BLaER1 treated with 17β-estradiol and CSF1 and Interleukin-3, amounts not matched to agents 10 nM and 100 nM (cell line): ENCODE results near the gene GPRC5A.

Source experiments
- H3K27ac ChIP-seq, 11 experiments: shearing (Covaris generic); formaldehyde crosslinking; 2 replicates each; pipeline ENCODE4 v1.8.1; 2022
- H3K27me3 ChIP-seq, 11 experiments: shearing (Covaris generic); formaldehyde crosslinking; 2 replicates each; pipeline ENCODE4 v1.8.1; 2022
- H3K36me3 ChIP-seq, 11 experiments: shearing (Covaris generic); formaldehyde crosslinking; 2 replicates each; pipeline ENCODE4 v1.8.1; 2022
- H3K4me1 ChIP-seq, 10 experiments: shearing (Covaris generic); formaldehyde crosslinking; 2 replicates each; pipeline ENCODE4 v1.8.1; 2022
- H3K4me2 ChIP-seq, 11 experiments: shearing (Covaris generic); formaldehyde crosslinking; 2 replicates each; pipeline ENCODE4 v1.8.1; 2022
- H3K4me3 ChIP-seq, 10 experiments: shearing (Covaris generic); formaldehyde crosslinking; 2 replicates each; pipeline ENCODE4 v1.8.1; 2022
- H3K9ac ChIP-seq, 11 experiments: shearing (Covaris generic); formaldehyde crosslinking; 2 replicates each; pipeline ENCODE4 v1.8.1; 2022
- H3K9me3 ChIP-seq, 11 experiments: shearing (Covaris generic); formaldehyde crosslinking; replicated peaks in 1 of 11; 2 replicates each; pipeline ENCODE4 v1.8.1; 2022
- H4K20me1 ChIP-seq, 11 experiments: shearing (Covaris generic); formaldehyde crosslinking; 2 replicates each; pipeline ENCODE4 v1.8.1; 2022
- Cebpa-rat ChIP-seq, 11 experiments: shearing (Covaris generic); IDR thresholded peaks; 2 replicates each; pipeline ENCODE4 v1.8.1; 2022

The GPRC5A gene

GRCh38 chr12:12892681-12893141 lies 1.3 kb downstream of the GPRC5A start:
- no peak overlapping the region for H3K9ac ChIP-seq
- TF ChIP-seq Cebpa-rat (IDR thresholded peaks at IDR 0.05) = no peak
- H3K27me3 ChIP-seq = peaks cover 35 to 52% (median 41%) of the 10 kb centered on the region in 11 experiments
- no peak overlapping the region for H3K27ac ChIP-seq
- 0 out of 22 replicates have a peak, but pooled peaks cover 0 to 3% (median 0%) of the 10 kb centered on the region in 11 experiments for H3K9me3 ChIP-seq
- no peak overlapping the region for H3K4me2 ChIP-seq
- H3K4me3 ChIP-seq = no peak overlapping the region
- H3K36me3 ChIP-seq = no peaks in the 10 kb centered on the region
- H4K20me1 ChIP-seq = peaks cover 0 to 5% (median 0%) of the 10 kb centered on the region in 11 experiments; a peak in 2 of 22 replicates
- H3K4me1 ChIP-seq = peaks cover 6 to 14% (median 11%) of the 10 kb centered on the region in 10 experiments; a peak in 18 of 20 replicates

GRCh38 chr12:12893438-12893837 lies 2.1 kb downstream of the GPRC5A start:
- Histone ChIP-seq H3K4me1 (peaks cover 6 to 14% (median 11%) of the 10 kb centered on the region in 10 experiments; a peak in 18 of 20 replicates), H3K27me3 (peaks cover 35 to 50% (median 41%) of the 10 kb centered on the region in 11 experiments), H3K9ac (no peak overlapping the region), H3K27ac (no peak overlapping the region), H4K20me1 (peaks cover 0 to 5% (median 0%) of the 10 kb centered on the region in 11 experiments; a peak in 2 of 22 replicates), H3K4me3 (no peak overlapping the region), H3K36me3 (no peaks in the 10 kb centered on the region), H3K4me2 (no peak overlapping the region), H3K9me3 (0 out of 22 replicates have a peak, but pooled peaks cover 0 to 3% (median 0%) of the 10 kb centered on the region in 11 experiments)
- no peak for TF ChIP-seq Cebpa-rat (IDR thresholded peaks at IDR 0.05)

GRCh38 chr12:12896260-12896659 lies 4.9 kb downstream of the GPRC5A start:
- no peak overlapping the region for H3K9ac ChIP-seq
- no peaks in the 10 kb centered on the region; a peak in 2 of 22 replicates for H4K20me1 ChIP-seq
- H3K36me3 ChIP-seq = no peaks in the 10 kb centered on the region
- 0 out of 22 replicates have a peak, but pooled peaks cover 0 to 3% (median 0%) of the 10 kb centered on the region in 11 experiments for H3K9me3 ChIP-seq
- no peak for TF ChIP-seq Cebpa-rat (IDR thresholded peaks at IDR 0.05)
- peaks cover 20 to 27% (median 23%) of the 10 kb centered on the region in 11 experiments for H3K27me3 ChIP-seq
- no peak overlapping the region for H3K4me2 ChIP-seq
- no peak overlapping the region for H3K27ac ChIP-seq
- peaks cover 1 to 28% (median 8%) of the 10 kb centered on the region in 10 experiments for H3K4me1 ChIP-seq
- no peak overlapping the region for H3K4me3 ChIP-seq

GRCh38 chr12:12897302-12897701 lies 5.9 kb downstream of the GPRC5A start:
- Histone ChIP-seq H3K27me3 (peaks cover 10 to 16% (median 13%) of the 10 kb centered on the region in 11 experiments), H3K4me1 (peaks cover 0 to 23% (median 5%) of the 10 kb centered on the region in 10 experiments; a peak in 12 of 20 replicates), H3K4me2 (no peak overlapping the region), H3K27ac (no peak overlapping the region), H3K4me3 (no peak overlapping the region), H3K9me3 (0 out of 22 replicates have a peak, but pooled peaks cover 0 to 3% (median 0%) of the 10 kb centered on the region in 11 experiments), H3K36me3 (no peaks in the 10 kb centered on the region), H4K20me1 (no peaks in the 10 kb centered on the region; a peak in 1 of 22 replicates), H3K9ac (no peak overlapping the region)
- no peak for TF ChIP-seq Cebpa-rat (IDR thresholded peaks at IDR 0.05)

- Histone ChIP-seq H3K4me1 (peaks cover 1 to 26% (median 6%) of the 10 kb centered on the region in 10 experiments; a peak in 19 of 20 replicates), H3K36me3 (no peaks in the 10 kb centered on the region), H3K9ac (no peak overlapping the region), H3K27me3 (peaks cover under 1 to 7% (median 4%) of the 10 kb centered on the region in 11 experiments; a peak in 21 of 22 replicates), H3K4me3 (no peak overlapping the region), H3K9me3 (no peaks in the 10 kb centered on the region), H3K27ac (no peak overlapping the region), H4K20me1 (no peaks in the 10 kb centered on the region), H3K4me2 (no peak overlapping the region)
- no peak for TF ChIP-seq Cebpa-rat (IDR thresholded peaks at IDR 0.05)
Measured at GRCh38 chr12:12898136-12898717, 6.9 kb downstream of the GPRC5A start.

GRCh38 chr12:12898911-12899511 lies 7.6 kb downstream of the GPRC5A start:
- Histone ChIP-seq H3K9me3 (no peaks in the 10 kb centered on the region), H3K27ac (no peak overlapping the region), H3K36me3 (no peaks in the 10 kb centered on the region), H4K20me1 (no peaks in the 10 kb centered on the region), H3K4me2 (peak overlapping the region in 1 of 11 experiments; percentile 50; a peak in 2 of 22 replicates), H3K4me1 (peaks cover 9 to 34% (median 14%) of the 10 kb centered on the region in 10 experiments), H3K27me3 (no peaks in the 10 kb centered on the region), H3K9ac (no peak overlapping the region), H3K4me3 (no peak overlapping the region)
- TF ChIP-seq Cebpa-rat (IDR thresholded peaks at IDR 0.05) = no peak

GRCh38 chr12:12899530-12900380 lies 8.4 kb downstream of the GPRC5A start:
- H3K4me2 ChIP-seq = peak overlapping the region in 4 of 11 experiments; percentile 8 to 62 (median 36); a peak in 6 of 22 replicates
- no peak for TF ChIP-seq Cebpa-rat (IDR thresholded peaks at IDR 0.05)
- H4K20me1 ChIP-seq = no peaks in the 10 kb centered on the region
- peaks cover 13 to 37% (median 19%) of the 10 kb centered on the region in 10 experiments for H3K4me1 ChIP-seq
- H3K36me3 ChIP-seq = no peaks in the 10 kb centered on the region
- no peaks in the 10 kb centered on the region for H3K9me3 ChIP-seq
- H3K27ac ChIP-seq = no peak overlapping the region; a peak in 1 of 22 replicates
- H3K9ac ChIP-seq = no peak overlapping the region
- H3K27me3 ChIP-seq = no peaks in the 10 kb centered on the region
- no peak overlapping the region for H3K4me3 ChIP-seq

GRCh38 chr12:12900786-12901157 lies 9.4 kb downstream of the GPRC5A start:
- H3K27me3 ChIP-seq = no peaks in the 10 kb centered on the region
- no peak overlapping the region for H3K27ac ChIP-seq
- no peak overlapping the region for H3K4me3 ChIP-seq
- H3K9me3 ChIP-seq = no peaks in the 10 kb centered on the region
- H3K4me1 ChIP-seq = peaks cover 13 to 37% (median 19%) of the 10 kb centered on the region in 10 experiments
- H3K4me2 ChIP-seq = 0 out of 22 replicates have a peak overlapping the region, but pooled peaks of 1 of the 11 experiments have one; percentile 22
- H3K36me3 ChIP-seq = no peaks in the 10 kb centered on the region
- no peak overlapping the region for H3K9ac ChIP-seq
- TF ChIP-seq Cebpa-rat (IDR thresholded peaks at IDR 0.05) = no peak
- H4K20me1 ChIP-seq = no peaks in the 10 kb centered on the region
